AG09319 (cell line): ENCODE results near the gene PHYHIPL.
"Not testable (repeated sequence)": the region's sequence is repeated elsewhere in the genome, so short reads cannot be mapped to it uniquely, and the experiment has no call there.

Experiments used
- DNase-seq: peaks from one replicate; pipeline ENCODE4 v3.0.0-alpha.2; 2010; ENCODE audit warnings: low read depth; ENCODE audit errors: extremely low read depth
- TF ChIP-seq, protein P1 (sequence below): IDR thresholded peaks from 2 replicates; pipeline ENCODE4 v1.5.1; 2011; ENCODE audit warnings: low read depth, mild to moderate bottlenecking, inconsistent platforms, low read length, moderate library complexity

Gene PHYHIPL

GRCh38 chr10:59206204-59206720, 29.8 kb downstream of the PHYHIPL start:
- DNase-seq = no peak
- TF ChIP-seq, protein P1, sequence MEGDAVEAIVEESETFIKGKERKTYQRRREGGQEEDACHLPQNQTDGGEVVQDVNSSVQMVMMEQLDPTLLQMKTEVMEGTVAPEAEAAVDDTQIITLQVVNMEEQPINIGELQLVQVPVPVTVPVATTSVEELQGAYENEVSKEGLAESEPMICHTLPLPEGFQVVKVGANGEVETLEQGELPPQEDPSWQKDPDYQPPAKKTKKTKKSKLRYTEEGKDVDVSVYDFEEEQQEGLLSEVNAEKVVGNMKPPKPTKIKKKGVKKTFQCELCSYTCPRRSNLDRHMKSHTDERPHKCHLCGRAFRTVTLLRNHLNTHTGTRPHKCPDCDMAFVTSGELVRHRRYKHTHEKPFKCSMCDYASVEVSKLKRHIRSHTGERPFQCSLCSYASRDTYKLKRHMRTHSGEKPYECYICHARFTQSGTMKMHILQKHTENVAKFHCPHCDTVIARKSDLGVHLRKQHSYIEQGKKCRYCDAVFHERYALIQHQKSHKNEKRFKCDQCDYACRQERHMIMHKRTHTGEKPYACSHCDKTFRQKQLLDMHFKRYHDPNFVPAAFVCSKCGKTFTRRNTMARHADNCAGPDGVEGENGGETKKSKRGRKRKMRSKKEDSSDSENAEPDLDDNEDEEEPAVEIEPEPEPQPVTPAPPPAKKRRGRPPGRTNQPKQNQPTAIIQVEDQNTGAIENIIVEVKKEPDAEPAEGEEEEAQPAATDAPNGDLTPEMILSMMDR = no peak

DNA sequence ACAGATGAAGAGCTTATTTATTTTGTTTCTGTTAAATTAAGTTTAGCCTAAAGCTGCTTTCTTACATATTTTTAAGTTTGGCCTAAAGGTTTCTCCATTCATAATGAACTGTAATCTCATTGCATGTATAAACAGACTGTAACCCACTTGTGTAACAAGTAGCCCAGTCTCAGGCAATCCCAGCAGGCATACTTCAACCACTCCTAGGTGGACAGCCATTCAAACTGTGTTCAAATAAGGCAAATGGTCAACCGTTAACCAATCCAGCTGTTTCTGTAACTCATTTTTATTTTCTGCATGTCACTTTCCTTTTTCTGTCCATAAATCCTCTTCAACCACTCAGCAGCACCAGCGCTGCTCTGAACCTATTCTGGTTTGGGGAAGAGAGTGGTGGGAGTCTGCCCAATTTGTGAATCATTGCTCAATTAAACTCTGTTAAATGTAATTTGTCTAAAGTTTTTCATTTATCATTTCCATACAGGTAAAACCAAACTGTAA, 35.9 kb downstream of the PHYHIPL start:
- TF ChIP-seq, protein P1 = no peak
- DNase-seq = no peak

- TF ChIP-seq, protein P1 = no peak
- DNase-seq = no peak
Measured at GRCh38 chr10:59214160-59214559, 37.7 kb downstream of the PHYHIPL start.

GRCh38 chr10:59216178-59216869, 39.9 kb downstream of the PHYHIPL start:
- TF ChIP-seq, protein P1 = no peak
- DNase-seq = no peak

- DNase-seq = no peak
Measured at GRCh38 chr10:59222788-59223187, 46.3 kb downstream of the PHYHIPL start.

DNA sequence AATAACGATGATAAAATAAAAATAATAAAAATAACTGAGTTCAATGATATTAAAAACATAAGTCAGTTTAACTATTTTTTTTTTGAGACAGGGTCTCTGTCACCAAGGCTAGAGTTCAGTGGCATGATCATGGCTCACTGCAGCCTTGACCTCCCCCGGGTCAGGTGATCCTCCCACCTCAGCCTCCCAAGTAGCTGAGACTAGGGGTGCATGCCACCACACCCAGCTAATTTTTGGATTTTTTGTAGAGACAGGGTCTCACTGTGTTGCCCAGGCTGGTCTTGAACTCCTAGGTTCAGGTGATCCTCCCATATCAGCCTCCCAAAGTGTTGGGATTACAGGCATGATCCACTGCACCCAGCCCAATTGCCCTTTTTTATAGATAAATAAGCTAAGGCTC, 47.2 kb downstream of the PHYHIPL start:
- DNase-seq = not testable (repeated sequence)

More at GRCh38 chr10:59222788-59223187, 46.3 kb downstream of the PHYHIPL start:
- TF ChIP-seq, protein P1 = no peak

DNA sequence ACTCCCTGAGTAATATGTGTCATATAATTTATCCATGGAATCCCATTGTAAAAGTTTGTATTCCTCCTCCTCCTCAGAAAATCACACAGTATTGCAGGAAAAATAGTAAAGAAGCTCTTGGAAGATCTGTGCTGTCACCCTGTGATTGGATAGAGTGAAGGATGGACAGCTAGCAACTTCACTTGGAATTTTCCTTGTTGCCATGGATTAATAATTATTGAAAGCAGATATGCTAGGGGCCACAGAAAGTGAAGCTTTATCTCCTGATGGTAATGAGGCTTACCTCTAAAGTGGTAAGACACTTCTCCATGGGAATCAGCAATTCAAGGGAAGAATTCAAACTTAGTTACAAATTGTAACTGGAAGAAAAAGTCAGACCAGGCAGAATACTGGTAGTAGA, 48.8 kb downstream of the PHYHIPL start:
- TF ChIP-seq, protein P1 = no peak
- no peak for DNase-seq
